Peyer's patch (tissue), 4 donors: Measurements from ENCODE around the gene BCKDHB.

ENCODE experiments used
- POLR2A ChIP-seq, 2 donors: fragments of 450-650 bp; IDR thresholded peaks; one replicate each; pipeline ENCODE4 v1.5.1; 2017; ENCODE audit warnings: antibody characterized with exemption in 2 of 2, mild to moderate bottlenecking in 2 of 2, moderate library complexity in 2 of 2
- TF ChIP-seq, protein P1 (sequence below), 6 experiments: fragments of 450-650 bp in 4 of 6; fragments of 200-600 bp in 2 of 6; sonication (generic) in 1 of 6; IDR thresholded peaks; one replicate each; pipeline ENCODE4 v1.5.1; 2017 to 2019; ENCODE audit warnings: antibody characterized with exemption in 6 of 6, mild to moderate bottlenecking in 3 of 6, moderate library complexity in 1 of 6

DNA sequence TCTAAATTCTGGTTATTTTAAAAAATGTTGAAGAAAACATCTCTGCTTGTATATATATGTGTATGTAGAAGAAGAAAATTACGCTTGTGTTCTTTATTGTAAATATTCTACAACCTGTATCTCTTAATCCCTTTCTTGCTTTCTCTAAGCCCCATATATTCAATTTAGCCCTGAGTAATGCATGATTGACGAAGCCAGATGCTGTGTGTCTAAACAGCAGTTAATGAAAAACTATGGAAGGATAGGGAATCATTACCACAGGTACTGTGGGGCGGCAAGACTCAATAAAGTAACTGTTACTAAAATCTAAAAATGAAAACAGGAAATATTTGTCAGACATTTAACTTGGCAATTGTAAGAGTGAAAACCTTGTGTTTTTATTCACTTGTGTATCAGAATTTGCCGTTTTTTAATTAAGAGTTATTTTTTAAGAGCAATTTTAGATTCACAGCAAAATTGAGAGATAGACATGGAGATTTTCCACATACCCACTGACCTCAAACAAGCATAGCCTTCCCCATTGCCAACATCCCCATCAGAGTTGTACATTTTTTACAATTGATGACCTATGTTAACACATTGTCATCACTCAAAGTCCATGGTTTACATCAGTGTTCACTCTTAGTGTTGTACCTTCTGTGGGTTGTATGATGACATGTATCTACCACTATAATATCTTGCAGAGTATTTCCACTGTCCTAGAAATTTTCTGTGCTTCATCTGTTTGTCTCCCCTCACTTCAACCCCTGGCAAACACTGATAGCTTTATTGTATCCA, 76.7 kb downstream of the BCKDHB start:
- TF ChIP-seq, protein P1, sequence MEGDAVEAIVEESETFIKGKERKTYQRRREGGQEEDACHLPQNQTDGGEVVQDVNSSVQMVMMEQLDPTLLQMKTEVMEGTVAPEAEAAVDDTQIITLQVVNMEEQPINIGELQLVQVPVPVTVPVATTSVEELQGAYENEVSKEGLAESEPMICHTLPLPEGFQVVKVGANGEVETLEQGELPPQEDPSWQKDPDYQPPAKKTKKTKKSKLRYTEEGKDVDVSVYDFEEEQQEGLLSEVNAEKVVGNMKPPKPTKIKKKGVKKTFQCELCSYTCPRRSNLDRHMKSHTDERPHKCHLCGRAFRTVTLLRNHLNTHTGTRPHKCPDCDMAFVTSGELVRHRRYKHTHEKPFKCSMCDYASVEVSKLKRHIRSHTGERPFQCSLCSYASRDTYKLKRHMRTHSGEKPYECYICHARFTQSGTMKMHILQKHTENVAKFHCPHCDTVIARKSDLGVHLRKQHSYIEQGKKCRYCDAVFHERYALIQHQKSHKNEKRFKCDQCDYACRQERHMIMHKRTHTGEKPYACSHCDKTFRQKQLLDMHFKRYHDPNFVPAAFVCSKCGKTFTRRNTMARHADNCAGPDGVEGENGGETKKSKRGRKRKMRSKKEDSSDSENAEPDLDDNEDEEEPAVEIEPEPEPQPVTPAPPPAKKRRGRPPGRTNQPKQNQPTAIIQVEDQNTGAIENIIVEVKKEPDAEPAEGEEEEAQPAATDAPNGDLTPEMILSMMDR (IDR thresholded peaks at IDR 0.05) = no peak
- no peak for TF ChIP-seq POLR2A (IDR thresholded peaks at IDR 0.05)
